Vagina (tissue), 2 donors: ENCODE data around the gene FAM237B. TPM values are rescaled to one million over a fixed set of nuclear protein-coding genes. Genes with fewer than 3 reads are reported as not detected.

Source experiments
- DNase-seq, 2 donors: peaks; one replicate each; pipeline ENCODE4 v3.0.0-alpha.2; 2017; ENCODE audit errors: extremely low spot score in 2 of 2
- H3K27ac ChIP-seq: fragments of 200-600 bp; sonication (generic); one replicate; pipeline ENCODE4 v1.5.1; 2019
- H3K27me3 ChIP-seq: fragments of 200-600 bp; sonication (generic); one replicate; pipeline ENCODE4 v1.5.1; 2019
- H3K36me3 ChIP-seq, 2 donors: fragments of 200-600 bp; sonication (generic); one replicate each; pipeline ENCODE4 v1.5.1; 2017 to 2019
- H3K4me1 ChIP-seq: fragments of 200-600 bp; sonication (generic); one replicate; pipeline ENCODE4 v1.5.1; 2019
- H3K4me3 ChIP-seq, 2 donors: fragments of 200-600 bp; sonication (generic); 1 replicate in 1 of 2; 2 replicates in 1 of 2; pipeline ENCODE4 v1.5.1; 2016 to 2019
- H3K9me3 ChIP-seq: fragments of 200-600 bp; sonication (generic); one replicate; pipeline ENCODE4 v1.5.1; 2019
- POLR2A ChIP-seq, 2 donors: fragments of 450-650 bp; IDR thresholded peaks; one replicate each; pipeline ENCODE4 v1.6.1; 2017; ENCODE audit warnings: antibody characterized with exemption in 2 of 2, mild to moderate bottlenecking in 2 of 2, moderate library complexity in 2 of 2
- POLR2AphosphoS5 ChIP-seq, 2 donors: sonication (generic); formaldehyde crosslinking; IDR thresholded peaks; one replicate each; pipeline ENCODE4 v1.9.0; 2017; ENCODE audit warnings: antibody characterized with exemption in 2 of 2, mild to moderate bottlenecking in 2 of 2, low read depth in 1 of 2; ENCODE audit not compliant: insufficient read depth in 1 of 2
- intact Hi-C: fragments of 100-400 bp; cut with DNase I; formaldehyde crosslinking; loops from one replicate; pipeline ENCODE4 v1.15.1; 2023
- total RNA-seq: library from RNA; depleted of rRNA; stranded (reverse); fragments of >200 nt; gene quantifications from one replicate; pipeline ENCODE4 v1.2.3, GENCODE V29; 2016
- TF ChIP-seq, protein P1 (sequence below), 3 experiments: fragments of 450-650 bp in 2 of 3; fragments of 200-600 bp in 1 of 3; sonication (generic) in 1 of 3; IDR thresholded peaks; one replicate each; pipeline ENCODE4 v1.5.1; 2017 to 2019; ENCODE audit warnings: antibody characterized with exemption in 3 of 3, mild to moderate bottlenecking in 2 of 3, moderate library complexity in 2 of 3

FAM237B gene
- total RNA-seq, 1 donor from 2014 or later, result not detected

DNA sequence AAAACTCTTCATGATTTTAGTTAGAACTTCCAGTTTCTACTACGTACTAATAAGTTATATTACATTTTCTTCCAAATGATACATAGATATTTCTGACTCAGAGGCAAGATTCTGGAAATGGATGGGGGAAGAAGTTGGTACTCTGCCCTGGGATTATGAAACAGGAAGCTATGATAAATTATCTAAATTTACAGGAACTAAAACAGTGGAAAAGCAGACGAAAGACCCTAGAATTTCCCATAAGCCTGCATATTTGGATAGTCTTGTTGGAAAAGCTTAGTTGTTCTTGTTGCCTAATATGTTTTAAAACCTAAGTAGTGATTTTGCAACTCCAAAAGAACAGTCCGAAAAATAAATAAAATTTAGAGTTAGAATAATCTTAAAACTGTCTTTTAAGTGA, 54.3 kb downstream of the FAM237B start:
- Histone ChIP-seq H3K4me1 (no peaks in the 10 kb centered on the region), H3K9me3 (no peaks in the 10 kb centered on the region), H3K27me3 (no peaks in the 10 kb centered on the region), H3K27ac (no peak overlapping the region), H3K36me3 (no peaks in the 10 kb centered on the region), H3K4me3 (no peak overlapping the region)
- DNase-seq, result no peak
- TF ChIP-seq, protein P1, sequence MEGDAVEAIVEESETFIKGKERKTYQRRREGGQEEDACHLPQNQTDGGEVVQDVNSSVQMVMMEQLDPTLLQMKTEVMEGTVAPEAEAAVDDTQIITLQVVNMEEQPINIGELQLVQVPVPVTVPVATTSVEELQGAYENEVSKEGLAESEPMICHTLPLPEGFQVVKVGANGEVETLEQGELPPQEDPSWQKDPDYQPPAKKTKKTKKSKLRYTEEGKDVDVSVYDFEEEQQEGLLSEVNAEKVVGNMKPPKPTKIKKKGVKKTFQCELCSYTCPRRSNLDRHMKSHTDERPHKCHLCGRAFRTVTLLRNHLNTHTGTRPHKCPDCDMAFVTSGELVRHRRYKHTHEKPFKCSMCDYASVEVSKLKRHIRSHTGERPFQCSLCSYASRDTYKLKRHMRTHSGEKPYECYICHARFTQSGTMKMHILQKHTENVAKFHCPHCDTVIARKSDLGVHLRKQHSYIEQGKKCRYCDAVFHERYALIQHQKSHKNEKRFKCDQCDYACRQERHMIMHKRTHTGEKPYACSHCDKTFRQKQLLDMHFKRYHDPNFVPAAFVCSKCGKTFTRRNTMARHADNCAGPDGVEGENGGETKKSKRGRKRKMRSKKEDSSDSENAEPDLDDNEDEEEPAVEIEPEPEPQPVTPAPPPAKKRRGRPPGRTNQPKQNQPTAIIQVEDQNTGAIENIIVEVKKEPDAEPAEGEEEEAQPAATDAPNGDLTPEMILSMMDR (IDR thresholded peaks at IDR 0.05), result no peak
- TF ChIP-seq POLR2A (IDR thresholded peaks at IDR 0.05), result no peak
- no peak for TF ChIP-seq POLR2AphosphoS5 (IDR thresholded peaks at IDR 0.05; ENCODE audit: insufficient read depth in 1 of 2, low read depth in 1 of 2)
- intact Hi-C loops, result no loop called here

Other genes with a start within 250 kb of the FAM237B start
- gene STEAP1, start 166.8 kb downstream of the FAM237B start, total RNA-seq, result 24.3 TPM
- 32.2 TPM for gene STEAP2, start 109.6 kb downstream of the FAM237B start, total RNA-seq
- gene CFAP69, start 76.1 kb downstream of the FAM237B start, total RNA-seq, result 2.7 TPM
- 11.0 TPM for gene GTPBP10, start 25.4 kb upstream of the FAM237B start, total RNA-seq
- gene CLDN12, start 82.2 kb upstream of the FAM237B start, total RNA-seq, result 21.4 TPM
- not detected for gene PTTG1IP2, start 148.3 kb upstream of the FAM237B start, total RNA-seq